ENCODE measurements around the gene MPEG1. TPM values are rescaled to one million over a fixed set of nuclear protein-coding genes. Genes with fewer than 3 reads are reported as not detected.

The MPEG1 gene
- total and polyA plus RNA-seq, 4 donors, result 4.5 to 15.8 (median 10.2) TPM

- Histone ChIP-seq H3K9me3 (ENCODE audit: control insufficient read depth, insufficient read depth, low read length) (peaks cover 2% of the 10 kb centered on the region), H3K36me3 (ENCODE audit: control insufficient read depth, insufficient read depth, low read length) (no peaks in the 10 kb centered on the region), H3K4me3 (ENCODE audit: low read depth, low read length) (no peak overlapping the region), H3K4me1 (ENCODE audit: control insufficient read depth, insufficient read depth, low read length) (no peaks in the 10 kb centered on the region), H3K27me3 (ENCODE audit: control insufficient read depth, insufficient read depth, low read length) (no peaks in the 10 kb centered on the region), H3K27ac (ENCODE audit: low read depth, low read length) (no peak overlapping the region)
- WGBS (ENCODE audit: insufficient coverage), result no CpG with 5 or more reads among the region's 2 CpGs
- peak in 2 of 6 donors; percentile 3 to 58 for DNase-seq (ENCODE audit: low read depth in 4 of 6, low spot score in 6 of 6)
Measured at GRCh38 chr11:59247531-59248227, 35.0 kb upstream of the MPEG1 start.

- no peak for DNase-seq (ENCODE audit: low read depth in 4 of 6, low spot score in 6 of 6)
- H3K4me3 ChIP-seq (ENCODE audit: low read depth, low read length), result no peak overlapping the region
- H3K27ac ChIP-seq (ENCODE audit: low read depth, low read length), result no peak overlapping the region
- WGBS (ENCODE audit: insufficient coverage), result 73% methylated on average over 1 of the region's 1 CpG
- H3K4me1 ChIP-seq (ENCODE audit: control insufficient read depth, insufficient read depth, low read length), result no peaks in the 10 kb centered on the region
- H3K9me3 ChIP-seq (ENCODE audit: control insufficient read depth, insufficient read depth, low read length), result peaks cover 2% of the 10 kb centered on the region
- H3K27me3 ChIP-seq (ENCODE audit: control insufficient read depth, insufficient read depth, low read length), result no peaks in the 10 kb centered on the region
- no peaks in the 10 kb centered on the region for H3K36me3 ChIP-seq (ENCODE audit: control insufficient read depth, insufficient read depth, low read length)
Measured at GRCh38 chr11:59243633-59244032, 30.9 kb upstream of the MPEG1 start.

GRCh38 chr11:59240322-59240721 lies 27.6 kb upstream of the MPEG1 start:
- DNase-seq (ENCODE audit: low read depth in 4 of 6, low spot score in 6 of 6), result no peak
- H3K4me3 ChIP-seq (ENCODE audit: low read depth, low read length), result no peak overlapping the region
- no peak overlapping the region for H3K27ac ChIP-seq (ENCODE audit: low read depth, low read length)
- H3K9me3 ChIP-seq (ENCODE audit: control insufficient read depth, insufficient read depth, low read length), result no peaks in the 10 kb centered on the region
- no peaks in the 10 kb centered on the region for H3K36me3 ChIP-seq (ENCODE audit: control insufficient read depth, insufficient read depth, low read length)
- H3K27me3 ChIP-seq (ENCODE audit: control insufficient read depth, insufficient read depth, low read length), result no peaks in the 10 kb centered on the region
- no peaks in the 10 kb centered on the region for H3K4me1 ChIP-seq (ENCODE audit: control insufficient read depth, insufficient read depth, low read length)

GRCh38 chr11:59226396-59226795 lies 13.7 kb upstream of the MPEG1 start:
- no peak overlapping the region for H3K27ac ChIP-seq (ENCODE audit: low read depth, low read length)
- no CpG with 5 or more reads among the region's 2 CpGs for WGBS (ENCODE audit: insufficient coverage)

GRCh38 chr11:59225017-59225416 lies 12.3 kb upstream of the MPEG1 start:
- H3K4me3 ChIP-seq (ENCODE audit: low read depth, low read length), result no peak overlapping the region
- 75% methylated on average over 1 of the region's 1 CpG for WGBS (ENCODE audit: insufficient coverage)
- no peaks in the 10 kb centered on the region for H3K36me3 ChIP-seq (ENCODE audit: control insufficient read depth, insufficient read depth, low read length)
- no peak overlapping the region for H3K27ac ChIP-seq (ENCODE audit: low read depth, low read length)
- no peaks in the 10 kb centered on the region for H3K4me1 ChIP-seq (ENCODE audit: control insufficient read depth, insufficient read depth, low read length)
- DNase-seq (ENCODE audit: low read depth in 4 of 6, low spot score in 6 of 6), result no peak
- no peaks in the 10 kb centered on the region for H3K9me3 ChIP-seq (ENCODE audit: control insufficient read depth, insufficient read depth, low read length)
- no peaks in the 10 kb centered on the region for H3K27me3 ChIP-seq (ENCODE audit: control insufficient read depth, insufficient read depth, low read length)

More at GRCh38 chr11:59226396-59226795, 13.7 kb upstream of the MPEG1 start:
- no peaks in the 10 kb centered on the region for H3K27me3 ChIP-seq (ENCODE audit: control insufficient read depth, insufficient read depth, low read length)
- no peak overlapping the region for H3K4me3 ChIP-seq (ENCODE audit: low read depth, low read length)
- DNase-seq (ENCODE audit: low read depth in 4 of 6, low spot score in 6 of 6), result no peak
- H3K9me3 ChIP-seq (ENCODE audit: control insufficient read depth, insufficient read depth, low read length), result no peaks in the 10 kb centered on the region
- H3K36me3 ChIP-seq (ENCODE audit: control insufficient read depth, insufficient read depth, low read length), result no peaks in the 10 kb centered on the region
- H3K4me1 ChIP-seq (ENCODE audit: control insufficient read depth, insufficient read depth, low read length), result no peaks in the 10 kb centered on the region

GRCh38 chr11:59224351-59224928 lies 11.7 kb upstream of the MPEG1 start:
- no peak overlapping the region for H3K27ac ChIP-seq (ENCODE audit: low read depth, low read length)
- no peaks in the 10 kb centered on the region for H3K27me3 ChIP-seq (ENCODE audit: control insufficient read depth, insufficient read depth, low read length)
- no peaks in the 10 kb centered on the region for H3K4me1 ChIP-seq (ENCODE audit: control insufficient read depth, insufficient read depth, low read length)
- peak in 1 of 6 donors; percentile 31 for DNase-seq (ENCODE audit: low read depth in 4 of 6, low spot score in 6 of 6)
- no peaks in the 10 kb centered on the region for H3K9me3 ChIP-seq (ENCODE audit: control insufficient read depth, insufficient read depth, low read length)
- H3K4me3 ChIP-seq (ENCODE audit: low read depth, low read length), result no peak overlapping the region
- H3K36me3 ChIP-seq (ENCODE audit: control insufficient read depth, insufficient read depth, low read length), result no peaks in the 10 kb centered on the region
- WGBS (ENCODE audit: insufficient coverage), result 61% methylated on average over 2 of the region's 4 CpGs

- Histone ChIP-seq H3K27ac (ENCODE audit: low read depth, low read length) (no peak overlapping the region), H3K36me3 (ENCODE audit: control insufficient read depth, insufficient read depth, low read length) (no peaks in the 10 kb centered on the region), H3K4me3 (ENCODE audit: low read depth, low read length) (no peak overlapping the region), H3K4me1 (ENCODE audit: control insufficient read depth, insufficient read depth, low read length) (no peaks in the 10 kb centered on the region), H3K9me3 (ENCODE audit: control insufficient read depth, insufficient read depth, low read length) (no peaks in the 10 kb centered on the region), H3K27me3 (ENCODE audit: control insufficient read depth, insufficient read depth, low read length) (no peaks in the 10 kb centered on the region)
- WGBS (ENCODE audit: insufficient coverage), result 40% methylated on average over 1 of the region's 2 CpGs
- DNase-seq (ENCODE audit: low read depth in 4 of 6, low spot score in 6 of 6), result no peak
Measured at GRCh38 chr11:59223611-59224010, 10.9 kb upstream of the MPEG1 start.

GRCh38 chr11:59223177-59223576 lies 10.4 kb upstream of the MPEG1 start:
- 83% methylated on average over 1 of the region's 1 CpG for WGBS (ENCODE audit: insufficient coverage)
- H3K27ac ChIP-seq (ENCODE audit: low read depth, low read length), result no peak overlapping the region
- H3K9me3 ChIP-seq (ENCODE audit: control insufficient read depth, insufficient read depth, low read length), result no peaks in the 10 kb centered on the region
- no peaks in the 10 kb centered on the region for H3K27me3 ChIP-seq (ENCODE audit: control insufficient read depth, insufficient read depth, low read length)
- H3K4me3 ChIP-seq (ENCODE audit: low read depth, low read length), result no peak overlapping the region
- no peaks in the 10 kb centered on the region for H3K4me1 ChIP-seq (ENCODE audit: control insufficient read depth, insufficient read depth, low read length)
- H3K36me3 ChIP-seq (ENCODE audit: control insufficient read depth, insufficient read depth, low read length), result no peaks in the 10 kb centered on the region
- no peak for DNase-seq (ENCODE audit: low read depth in 4 of 6, low spot score in 6 of 6)

GRCh38 chr11:59222464-59223060 lies 9.8 kb upstream of the MPEG1 start:
- no peak overlapping the region for H3K4me3 ChIP-seq (ENCODE audit: low read depth, low read length)
- 80% methylated on average over 1 of the region's 2 CpGs for WGBS (ENCODE audit: insufficient coverage)
- H3K27ac ChIP-seq (ENCODE audit: low read depth, low read length), result no peak overlapping the region
- H3K36me3 ChIP-seq (ENCODE audit: control insufficient read depth, insufficient read depth, low read length), result no peaks in the 10 kb centered on the region
- H3K9me3 ChIP-seq (ENCODE audit: control insufficient read depth, insufficient read depth, low read length), result no peaks in the 10 kb centered on the region
- no peak for DNase-seq (ENCODE audit: low read depth in 4 of 6, low spot score in 6 of 6)
- no peaks in the 10 kb centered on the region for H3K27me3 ChIP-seq (ENCODE audit: control insufficient read depth, insufficient read depth, low read length)
- no peaks in the 10 kb centered on the region for H3K4me1 ChIP-seq (ENCODE audit: control insufficient read depth, insufficient read depth, low read length)

- H3K36me3 ChIP-seq (ENCODE audit: control insufficient read depth, insufficient read depth, low read length), result no peaks in the 10 kb centered on the region
- H3K4me1 ChIP-seq (ENCODE audit: control insufficient read depth, insufficient read depth, low read length), result no peaks in the 10 kb centered on the region
- no peaks in the 10 kb centered on the region for H3K27me3 ChIP-seq (ENCODE audit: control insufficient read depth, insufficient read depth, low read length)
- WGBS (ENCODE audit: insufficient coverage), result no CpG with 5 or more reads among the region's 4 CpGs
- no peaks in the 10 kb centered on the region for H3K9me3 ChIP-seq (ENCODE audit: control insufficient read depth, insufficient read depth, low read length)
- DNase-seq (ENCODE audit: low read depth in 4 of 6, low spot score in 6 of 6), result no peak
- no peak overlapping the region for H3K27ac ChIP-seq (ENCODE audit: low read depth, low read length)
- no peak overlapping the region for H3K4me3 ChIP-seq (ENCODE audit: low read depth, low read length)
Measured at GRCh38 chr11:59221441-59221840, 8.7 kb upstream of the MPEG1 start.

Measured in spinal cord (tissue), 10 donors.